Neural cell (in vitro differentiated cells): ENCODE data around the gene OR2A1.
"Not testable (repeated sequence)": the region's sequence is repeated elsewhere in the genome, so short reads cannot be mapped to it uniquely, and the experiment has no call there.

Source experiments
- CTCF ChIP-seq: fragments of 450-650 bp; IDR thresholded peaks from 2 replicates; pipeline ENCODE4 v1.5.1; 2014; ENCODE audit warnings: antibody characterized with exemption, mild to moderate bottlenecking, moderate library complexity; ENCODE audit not compliant: poor library complexity, severe bottlenecking
- EP300 ChIP-seq: fragments of 450-650 bp; conservative IDR thresholded peaks from 2 replicates; pipeline ENCODE4 v1.6.1; 2014; ENCODE audit warnings: antibody characterized with exemption, mild to moderate bottlenecking, moderate library complexity; ENCODE audit not compliant: poor library complexity, severe bottlenecking
- EZH2 ChIP-seq: fragments of 200-600, 300-800 bp; shearing (Covaris generic), sonication (generic); IDR thresholded peaks from 2 replicates; pipeline ENCODE4 v1.6.1; 2014; ENCODE audit warnings: antibody characterized with exemption, low read length, borderline replicate concordance, mild to moderate bottlenecking; ENCODE audit not compliant: insufficient read depth, poor library complexity, severe bottlenecking
- MXI1 ChIP-seq: fragments of 450-650 bp; conservative IDR thresholded peaks from 2 replicates; pipeline ENCODE4 v1.6.1; 2014; ENCODE audit warnings: antibody characterized with exemption, mild to moderate bottlenecking; ENCODE audit not compliant: poor library complexity, severe bottlenecking
- REST ChIP-seq: IDR thresholded peaks from 2 replicates; pipeline ENCODE4 v1.6.1; 2012; ENCODE audit warnings: borderline replicate concordance
- SMC3 ChIP-seq: fragments of 450-650 bp; conservative IDR thresholded peaks from 2 replicates; pipeline ENCODE4 v1.6.1; 2014; ENCODE audit warnings: antibody characterized with exemption, mild to moderate bottlenecking, moderate library complexity; ENCODE audit not compliant: poor library complexity
- TAF1 ChIP-seq: IDR thresholded peaks from 2 replicates; pipeline ENCODE4 v1.6.1; 2012; ENCODE audit warnings: low read depth

GRCh38 chr7:144362061-144362460 is 49.8 kb downstream of the OR2A1 start:
- not testable (repeated sequence) for TF ChIP-seq CTCF, TAF1, MXI1, SMC3, EZH2, EP300, REST
